Activated CD8-positive, alpha-beta memory T cell treated with anti-CD3 and anti-CD28 coated beads for 24 hours (primary cell): ENCODE results near the gene STK10.
A peak's percentile ranks its signal among the peaks of the same experiment; 100 is the strongest.

Experiments used
- DNase-seq: peaks from one replicate; pipeline ENCODE4 v3.0.0-alpha.2; 2020

STK10 gene

DNA sequence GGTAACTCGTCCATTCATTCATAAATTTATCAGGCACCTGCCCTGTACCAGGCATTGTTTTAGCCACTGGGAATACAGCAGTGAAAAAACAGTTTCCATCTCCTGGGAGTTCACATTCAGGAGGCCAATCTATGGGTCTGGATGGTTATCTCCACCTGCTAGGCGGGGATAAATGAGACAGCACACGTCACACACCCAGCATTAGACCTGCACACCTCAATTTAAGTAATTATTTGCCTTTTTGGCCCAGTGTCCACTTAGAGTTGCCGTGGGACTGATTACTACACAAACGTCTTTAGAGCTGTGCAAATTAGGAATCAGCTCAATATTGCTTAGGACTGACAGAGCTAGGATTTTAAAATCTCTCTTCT, 46.1 kb downstream of the STK10 start:
- no peak for DNase-seq

DNA sequence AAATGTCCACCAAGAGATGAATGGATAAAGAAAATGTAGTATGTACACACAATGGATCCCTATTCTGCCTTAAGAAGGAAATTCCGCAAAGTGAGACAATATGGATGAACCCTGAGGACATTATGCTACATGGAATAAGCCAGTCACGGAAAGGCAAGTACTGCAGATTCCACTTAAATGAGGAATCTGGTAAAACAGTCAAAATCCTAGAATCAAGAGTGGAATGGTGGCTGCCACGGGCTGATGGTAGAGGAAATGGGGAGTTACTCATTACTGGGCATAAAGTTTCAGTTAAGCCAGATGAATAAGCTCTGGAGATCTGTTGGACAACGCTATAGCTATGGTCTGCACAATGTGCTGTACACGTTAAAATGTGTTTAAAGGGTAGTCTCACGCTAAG, 47.2 kb downstream of the STK10 start:
- DNase-seq, result no peak

DNA sequence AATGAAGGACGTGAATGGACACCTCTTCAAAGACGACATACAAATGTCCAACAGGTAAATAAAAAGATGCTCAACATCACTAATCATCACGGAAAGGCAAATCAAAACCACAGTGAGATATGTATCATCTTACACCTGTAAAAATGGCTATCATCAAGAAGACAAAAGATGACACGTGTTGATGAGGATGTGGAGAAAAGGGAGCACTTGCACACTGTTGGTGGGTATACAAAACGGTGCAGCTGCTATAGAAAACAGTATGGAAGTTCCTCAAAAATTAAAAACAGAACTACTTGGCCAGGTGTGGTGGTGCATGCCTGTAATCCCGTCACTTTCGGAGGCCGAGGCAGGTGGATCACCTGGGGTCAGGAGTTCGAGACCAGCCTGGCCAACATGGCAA, 47.9 kb downstream of the STK10 start:
- no peak for DNase-seq

DNA sequence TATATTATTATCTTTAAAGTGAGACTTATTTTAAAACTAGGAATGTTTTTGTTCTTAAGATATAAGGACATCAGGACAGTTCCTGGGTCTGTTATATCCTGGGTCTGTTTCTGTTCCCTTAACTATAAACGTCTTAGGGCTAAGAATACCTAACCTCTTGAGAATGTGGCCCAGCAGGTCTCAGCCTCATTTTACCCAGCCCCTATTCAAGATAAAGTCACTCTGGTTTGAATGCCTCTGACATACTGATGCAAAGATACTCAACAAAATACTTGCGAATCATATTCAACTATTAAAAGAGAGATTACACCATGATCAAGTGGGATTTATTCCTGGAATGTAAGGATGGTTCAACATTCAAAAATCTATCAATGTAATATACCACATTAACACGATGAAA, 51.0 kb downstream of the STK10 start:
- DNase-seq, result no peak

DNA sequence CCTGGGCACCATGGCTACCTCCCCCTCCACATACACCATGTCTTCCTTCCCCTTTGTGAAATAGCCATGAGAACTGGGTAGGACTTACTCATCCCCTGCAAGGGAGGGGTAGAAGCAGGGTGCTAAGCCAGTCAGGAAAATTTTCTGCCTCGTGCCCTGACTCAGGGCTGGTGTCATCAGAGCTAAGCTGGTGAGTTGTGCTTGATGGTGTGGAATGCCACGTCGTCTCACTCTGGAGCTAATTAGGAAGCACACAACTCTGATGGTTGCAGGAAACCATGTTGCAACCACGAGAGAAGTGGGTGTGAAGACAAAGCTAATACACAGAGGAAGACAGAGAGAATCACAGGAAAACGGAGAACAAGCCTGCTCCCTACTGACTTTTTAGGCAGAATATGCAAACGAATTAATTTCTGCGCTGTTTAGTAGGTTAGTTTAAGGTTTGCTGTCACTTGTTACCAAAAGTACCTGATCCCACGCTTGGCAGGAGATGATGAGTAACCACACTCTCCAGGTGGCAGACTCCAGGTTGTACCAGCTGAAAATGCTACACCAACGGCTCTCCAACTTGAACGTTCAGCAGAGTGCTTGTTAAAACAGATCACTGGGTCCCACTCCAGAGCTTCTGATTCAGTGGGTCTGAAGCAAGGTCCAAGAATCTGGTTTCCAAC, 54.5 kb downstream of the STK10 start:
- peak; percentile 73 for DNase-seq

DNA sequence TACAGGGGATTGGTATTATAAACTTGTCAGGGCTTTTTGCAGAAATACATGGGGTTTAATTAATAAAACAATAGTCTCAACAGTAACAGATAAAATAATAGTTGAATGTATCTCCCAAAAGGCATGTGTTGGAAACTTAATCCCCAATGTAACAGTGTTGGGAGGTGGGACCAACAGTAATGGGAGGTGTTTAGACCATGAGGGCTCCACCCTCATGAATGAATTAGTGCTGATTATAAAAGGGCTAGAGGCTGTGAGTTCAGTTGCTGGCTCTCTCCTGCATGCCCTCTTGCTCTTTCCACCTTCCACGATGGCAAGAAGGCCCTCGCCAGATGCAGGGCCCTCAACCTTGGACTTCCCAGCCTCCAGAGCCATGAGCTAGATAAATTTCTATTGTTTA, 56.3 kb downstream of the STK10 start:
- DNase-seq, result no peak

DNA sequence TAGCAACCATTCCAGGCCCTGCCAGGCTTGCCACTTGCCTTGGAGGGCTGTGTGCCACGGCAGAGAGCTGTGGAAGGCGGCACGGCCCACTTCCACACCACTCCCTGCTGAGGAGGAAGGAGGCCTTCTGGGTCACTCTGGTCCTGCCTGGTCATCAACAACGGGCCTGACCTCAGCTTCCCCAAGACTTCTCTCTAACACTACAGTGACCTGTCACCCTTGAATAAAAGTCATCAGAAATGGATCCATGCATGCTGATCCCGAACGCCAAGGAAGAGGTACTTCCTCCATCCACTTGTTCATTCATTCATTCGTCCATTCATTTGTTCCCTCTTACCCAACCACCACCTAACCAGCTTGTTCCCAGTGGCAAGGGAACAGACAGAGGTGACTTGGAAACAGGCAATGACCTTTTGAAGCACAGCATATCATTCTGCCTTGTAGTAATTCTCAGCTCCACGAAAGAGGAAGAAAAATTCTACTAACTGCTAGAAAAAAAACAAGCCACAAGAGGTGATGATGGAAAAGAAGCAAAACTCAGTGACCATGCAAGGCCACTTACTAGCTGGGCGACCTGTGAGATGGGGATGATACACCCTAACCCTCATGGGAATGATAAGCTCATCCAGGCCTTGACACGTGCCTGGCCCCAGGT, 58.6 kb downstream of the STK10 start:
- DNase-seq, result no peak

DNA sequence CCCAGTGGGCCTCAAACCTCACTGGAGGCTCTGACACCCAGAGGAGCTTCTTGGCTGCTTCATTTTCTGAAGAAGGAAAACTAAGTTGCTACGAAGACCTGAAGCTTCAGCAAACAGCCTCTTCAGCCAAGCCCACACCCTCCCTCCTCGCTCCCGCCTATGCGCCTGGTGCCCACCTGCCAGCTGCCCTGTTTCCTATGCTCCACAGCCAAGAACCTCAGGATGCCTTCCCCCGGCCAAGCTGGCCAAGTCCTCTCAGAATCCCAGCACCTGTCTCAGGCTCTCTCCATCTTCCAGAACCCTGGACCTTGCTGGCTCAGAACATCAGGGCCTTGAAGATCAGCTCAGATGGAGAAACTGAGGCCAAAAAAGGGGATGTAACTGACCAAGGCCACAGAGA, 60.4 kb downstream of the STK10 start:
- DNase-seq, result no peak

DNA sequence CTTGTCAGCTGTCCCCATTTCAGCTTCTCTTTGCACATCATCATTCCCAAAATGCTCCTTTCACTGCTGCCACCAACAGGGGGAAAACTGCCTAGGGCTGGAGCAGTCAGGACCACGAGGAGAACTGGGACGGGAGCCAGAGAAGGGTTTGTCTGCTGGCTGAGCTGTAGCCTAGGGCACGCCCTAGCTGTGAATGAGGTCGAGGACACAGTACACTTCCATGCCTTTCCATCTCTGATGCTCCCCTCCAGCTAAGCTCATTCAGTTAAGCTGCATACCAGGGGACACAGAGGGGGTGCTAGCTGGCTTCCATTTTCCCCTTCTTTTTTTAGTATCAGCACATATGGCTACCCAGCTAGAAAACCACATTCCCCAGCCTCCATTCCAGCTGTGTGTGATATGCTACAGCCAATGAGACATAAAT, 64.7 kb downstream of the STK10 start:
- no peak for DNase-seq

DNA sequence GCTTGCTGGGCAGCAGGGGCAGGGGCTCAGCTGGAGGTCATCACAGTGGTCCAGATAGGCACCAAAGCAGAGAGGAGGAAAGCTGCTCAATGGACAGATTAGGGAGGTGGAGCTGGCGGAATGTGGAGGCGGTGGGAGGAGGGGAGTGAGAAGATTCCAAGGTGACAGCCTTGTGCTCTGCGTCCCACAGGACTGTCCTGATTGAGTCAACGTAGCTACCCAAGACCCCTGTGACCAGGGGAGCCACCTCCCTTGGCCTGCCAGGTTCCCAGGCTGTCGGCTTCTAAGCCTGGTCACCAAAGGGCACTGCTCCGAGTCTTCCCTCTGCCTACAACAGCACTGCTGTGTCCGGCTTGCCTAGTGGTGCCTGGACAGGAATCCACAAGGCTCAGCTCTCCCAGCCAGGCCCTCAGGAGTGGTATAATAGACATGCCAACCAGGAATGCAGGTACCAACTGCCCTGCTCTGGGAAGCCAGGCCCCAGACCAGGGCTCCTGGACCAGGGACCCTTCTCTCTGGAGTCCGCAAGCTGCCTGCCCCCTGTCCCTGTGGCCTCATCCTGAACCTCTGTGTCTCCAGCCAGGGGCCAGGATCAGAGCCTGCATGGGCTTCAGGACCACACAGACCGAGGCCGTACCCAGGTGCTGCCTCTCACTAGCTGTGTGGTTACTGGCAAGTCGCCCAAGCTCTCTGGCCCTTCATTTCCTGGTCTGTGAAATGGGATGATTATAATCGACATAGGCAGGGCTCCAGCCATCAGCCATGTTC, 67.9 kb downstream of the STK10 start:
- DNase-seq, result no peak

DNA sequence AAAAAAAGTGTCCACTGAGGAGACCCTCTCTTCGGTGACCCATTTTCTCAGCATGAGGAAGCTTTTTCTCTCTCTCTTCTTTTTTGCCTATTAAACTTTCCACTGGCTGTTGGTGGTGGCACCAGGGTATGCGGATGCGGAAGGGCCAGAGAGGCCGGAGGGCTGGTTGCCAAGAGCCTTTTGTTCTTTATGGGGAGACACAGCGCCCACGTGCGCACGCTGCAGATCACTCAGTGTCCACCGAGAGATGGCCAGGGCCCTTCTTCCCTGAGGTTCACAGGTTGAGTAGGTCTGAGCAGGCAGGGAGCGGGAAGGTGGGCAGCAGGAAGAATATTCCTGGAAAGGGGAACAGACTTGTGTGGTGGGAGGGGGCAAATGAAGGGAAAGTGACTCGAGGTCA, 69.1 kb downstream of the STK10 start:
- no peak for DNase-seq

DNA sequence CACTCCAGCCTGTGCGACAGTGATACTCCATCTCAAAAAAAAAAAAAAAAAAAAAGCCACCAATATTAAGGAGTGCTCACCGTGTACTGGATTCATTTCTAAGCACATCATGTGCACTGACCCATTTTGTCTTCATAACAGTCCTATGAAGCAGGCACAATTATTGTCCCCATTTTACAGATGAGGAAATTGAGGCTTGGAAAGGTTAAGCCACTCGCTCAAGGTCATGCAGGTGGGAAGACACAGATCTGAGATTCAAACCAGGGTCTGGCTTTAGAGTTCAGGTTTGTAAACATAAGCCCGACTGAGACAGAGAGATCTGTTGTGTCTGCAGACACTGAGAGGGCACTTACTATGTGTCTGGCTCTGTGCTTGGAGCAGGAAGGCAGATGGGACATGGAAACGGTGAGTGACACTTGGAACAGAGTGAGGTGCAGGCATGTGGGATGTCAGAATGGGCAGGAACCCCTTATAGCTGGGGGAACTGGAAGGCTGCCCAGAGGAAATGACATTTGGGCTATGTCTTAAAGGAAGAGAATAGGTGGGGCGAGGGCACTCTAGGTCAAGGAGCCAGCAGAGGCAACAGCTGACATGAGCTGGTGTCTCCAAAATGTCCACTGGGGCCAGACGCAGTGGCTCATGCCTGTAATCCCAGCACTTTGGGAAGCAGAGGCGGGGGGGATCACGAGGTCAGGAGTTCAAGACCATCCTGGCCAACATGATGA, 69.9 kb downstream of the STK10 start:
- no peak for DNase-seq

DNA sequence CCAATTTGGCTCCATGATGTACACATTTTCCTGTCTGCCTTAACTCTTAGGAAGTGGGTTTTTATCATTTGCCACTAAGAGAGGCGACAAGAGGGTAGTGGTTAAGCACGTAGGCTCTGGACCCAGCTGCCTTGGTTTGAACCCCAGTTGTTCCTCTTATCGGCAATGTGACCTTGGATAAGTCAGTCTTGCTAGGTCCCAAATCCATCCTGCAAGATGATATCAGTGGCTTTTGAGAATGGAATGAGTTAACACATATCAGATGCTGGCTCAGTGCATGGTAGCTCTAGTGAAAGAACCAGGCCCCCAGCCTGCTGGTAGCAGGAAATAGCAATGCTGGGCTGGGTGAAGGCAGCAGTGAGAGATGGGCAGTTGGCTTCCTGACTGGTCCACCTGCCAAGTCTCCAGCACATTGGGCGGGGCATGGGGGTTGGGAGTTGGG, 72.5 kb downstream of the STK10 start:
- no peak for DNase-seq

DNA sequence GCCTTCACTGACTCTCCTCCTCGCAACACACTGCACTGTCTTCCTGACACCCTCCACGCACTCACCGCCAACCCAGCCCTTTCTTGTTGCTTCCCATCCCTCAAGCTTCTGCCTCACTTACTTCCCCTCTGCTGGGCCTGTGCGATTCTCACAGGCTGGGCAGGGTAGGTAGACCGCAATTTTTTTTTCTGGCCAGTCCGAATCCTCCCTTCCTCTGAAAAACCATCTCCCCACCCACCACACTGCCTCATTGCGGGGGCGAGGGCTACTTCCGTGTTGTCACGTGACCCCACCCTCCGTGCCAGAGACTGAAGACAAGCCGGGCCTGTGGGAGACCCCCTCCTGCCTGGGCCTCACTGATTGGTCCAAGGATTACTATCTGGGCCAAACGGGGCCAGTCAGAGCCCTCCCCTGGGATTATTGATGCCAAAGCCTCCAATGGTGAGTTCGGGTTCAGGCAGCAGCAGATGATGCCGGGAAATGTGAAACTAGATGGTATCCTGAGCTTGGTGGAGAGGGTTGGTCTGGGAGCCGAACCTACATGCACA, 73.1 kb downstream of the STK10 start:
- peak; percentile 93 for DNase-seq

DNA sequence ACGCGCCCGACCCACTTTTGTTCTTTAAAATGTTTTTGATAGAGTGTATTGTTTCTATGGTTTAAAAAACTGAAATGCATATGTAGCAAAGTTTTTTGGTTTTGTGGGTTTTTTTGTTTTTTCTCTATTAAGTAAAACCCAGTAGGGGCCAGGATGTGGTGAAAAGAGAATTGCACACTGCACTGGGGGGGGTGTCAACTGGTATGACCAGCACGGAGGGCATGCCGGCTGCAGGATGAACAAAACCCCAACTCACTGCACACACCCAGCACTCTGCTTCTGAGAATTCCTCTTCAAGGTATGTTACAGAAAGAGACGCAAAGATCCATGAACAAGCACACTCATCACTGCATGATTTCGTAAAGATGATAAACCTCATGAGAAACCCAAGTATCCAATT, 75.0 kb downstream of the STK10 start:
- DNase-seq, result peak; percentile 81

DNA sequence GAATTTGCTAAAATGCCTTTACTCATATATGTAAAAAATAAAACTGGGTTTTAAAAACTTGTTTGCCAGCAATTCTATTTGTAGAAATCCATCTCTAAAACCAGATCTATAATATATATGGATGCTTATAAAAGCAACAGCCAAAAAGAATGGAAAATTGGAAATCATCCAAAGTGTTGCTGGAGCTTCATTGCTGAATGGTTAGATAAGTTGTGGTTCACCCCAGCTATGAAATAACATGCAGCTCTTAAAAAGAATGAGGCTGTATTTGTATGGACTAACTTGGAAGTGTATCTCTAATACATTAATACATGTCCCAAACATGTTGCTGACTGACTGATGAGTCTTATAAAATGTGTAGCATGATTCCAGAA, 76.2 kb downstream of the STK10 start:
- DNase-seq, result no peak

DNA sequence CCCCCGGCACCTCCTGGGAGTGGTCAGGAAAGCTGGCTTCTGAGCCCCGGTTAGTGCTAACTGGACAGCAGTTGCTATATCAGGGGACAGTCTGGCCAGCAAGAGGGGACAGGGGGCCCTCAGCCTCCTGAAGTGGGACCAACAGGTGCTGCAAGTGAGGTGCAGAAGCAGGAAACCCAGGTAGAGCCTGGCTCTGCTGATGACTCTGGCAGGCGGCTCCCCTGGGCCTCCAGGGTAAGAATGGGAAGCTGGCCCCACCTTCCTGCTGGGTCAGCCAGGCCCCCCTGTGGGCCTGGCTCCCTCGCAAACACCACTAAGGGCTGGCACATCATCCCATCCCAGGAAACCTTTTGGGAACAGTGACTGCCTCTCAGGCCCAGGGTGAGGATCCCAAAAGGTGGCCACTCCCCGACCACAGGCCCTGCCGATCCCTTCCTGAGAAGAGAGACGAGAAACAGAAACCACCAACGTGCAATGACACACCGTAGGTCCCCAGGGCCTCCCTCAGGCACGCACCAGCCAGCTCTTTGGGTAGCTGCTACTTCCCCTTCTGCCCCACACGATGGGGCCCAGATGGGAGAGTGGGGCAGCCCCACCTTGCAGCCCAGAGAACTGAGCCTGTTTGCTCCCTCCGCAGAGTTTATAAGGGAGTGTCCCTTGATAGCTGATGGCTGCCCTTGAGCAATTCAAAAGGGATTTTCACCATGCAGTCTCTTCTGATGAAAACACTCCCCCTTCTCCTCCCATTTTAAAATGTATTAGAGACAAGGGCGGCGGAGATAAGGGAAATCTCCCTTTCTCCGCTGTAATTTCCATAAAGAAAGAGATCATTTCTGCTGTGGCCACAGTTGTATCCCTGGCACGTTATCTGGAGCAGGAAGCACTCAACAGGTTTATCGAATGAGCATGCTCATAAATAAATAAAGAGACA, 76.8 kb downstream of the STK10 start:
- peak; percentile 89 for DNase-seq

DNA sequence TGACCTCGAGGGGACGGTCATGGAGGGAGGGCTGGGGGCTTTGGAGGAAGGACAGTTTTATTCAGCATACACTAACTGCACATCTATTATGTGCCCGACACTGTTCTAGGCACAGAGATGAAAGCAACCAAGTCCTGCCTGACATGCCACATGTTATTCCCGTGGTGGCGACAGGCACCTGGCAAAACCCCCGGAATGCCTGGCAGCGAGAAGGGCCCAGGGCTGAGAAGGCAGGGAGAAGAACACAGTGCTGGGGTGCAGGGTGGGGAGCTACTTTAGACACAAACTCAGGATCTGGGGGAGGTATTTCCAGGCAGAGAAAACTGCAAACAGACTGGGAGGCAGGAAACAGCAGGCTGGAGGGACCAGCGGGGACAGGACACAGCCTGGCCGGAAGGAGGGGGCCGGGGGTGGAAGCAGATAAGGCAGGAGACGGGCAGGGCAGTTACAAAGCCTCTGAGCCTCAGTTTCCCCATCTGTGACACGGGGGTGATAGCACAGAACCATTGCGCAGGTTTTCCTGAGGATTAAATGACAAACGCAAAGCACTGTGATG, 77.7 kb downstream of the STK10 start:
- no peak for DNase-seq

DNA sequence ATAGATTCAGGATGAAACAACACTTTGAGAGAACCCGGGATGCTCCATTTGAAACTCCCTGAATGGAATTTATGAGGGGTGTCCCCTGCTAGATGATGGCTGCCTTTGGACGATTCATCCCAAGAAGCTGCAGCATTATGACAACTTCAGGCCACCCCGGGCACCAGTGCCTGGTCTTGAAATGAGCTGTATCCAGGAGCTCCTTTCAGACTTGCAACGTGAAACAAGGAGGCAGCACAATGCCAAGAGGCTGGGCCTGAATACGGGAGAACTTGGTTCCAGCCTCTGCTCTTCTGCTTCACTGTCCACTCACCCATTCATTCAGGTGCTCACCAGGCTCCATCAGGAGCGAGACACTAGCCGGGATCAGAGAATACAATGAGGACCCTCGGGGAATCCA, 78.3 kb downstream of the STK10 start:
- DNase-seq, result no peak

DNA sequence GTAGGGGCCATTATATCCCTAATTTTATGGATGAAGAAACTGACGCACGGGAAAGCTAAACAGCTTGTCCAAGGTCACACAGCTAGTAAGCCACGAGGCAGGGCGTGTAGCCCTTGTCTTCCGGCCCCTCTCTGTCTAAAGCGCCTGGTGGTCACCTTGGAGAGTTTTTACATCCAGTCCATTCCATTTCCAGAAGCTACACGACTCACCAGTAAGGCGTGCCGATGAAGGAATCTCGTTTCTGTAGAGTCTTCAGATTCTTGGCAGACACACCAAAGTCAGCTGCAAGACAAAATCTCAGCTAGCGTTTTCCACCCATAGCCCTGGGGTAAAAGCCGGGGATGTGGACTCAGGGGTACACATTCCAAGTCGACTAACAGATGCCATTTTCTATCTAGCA, 80.5 kb downstream of the STK10 start:
- no peak for DNase-seq

DNA sequence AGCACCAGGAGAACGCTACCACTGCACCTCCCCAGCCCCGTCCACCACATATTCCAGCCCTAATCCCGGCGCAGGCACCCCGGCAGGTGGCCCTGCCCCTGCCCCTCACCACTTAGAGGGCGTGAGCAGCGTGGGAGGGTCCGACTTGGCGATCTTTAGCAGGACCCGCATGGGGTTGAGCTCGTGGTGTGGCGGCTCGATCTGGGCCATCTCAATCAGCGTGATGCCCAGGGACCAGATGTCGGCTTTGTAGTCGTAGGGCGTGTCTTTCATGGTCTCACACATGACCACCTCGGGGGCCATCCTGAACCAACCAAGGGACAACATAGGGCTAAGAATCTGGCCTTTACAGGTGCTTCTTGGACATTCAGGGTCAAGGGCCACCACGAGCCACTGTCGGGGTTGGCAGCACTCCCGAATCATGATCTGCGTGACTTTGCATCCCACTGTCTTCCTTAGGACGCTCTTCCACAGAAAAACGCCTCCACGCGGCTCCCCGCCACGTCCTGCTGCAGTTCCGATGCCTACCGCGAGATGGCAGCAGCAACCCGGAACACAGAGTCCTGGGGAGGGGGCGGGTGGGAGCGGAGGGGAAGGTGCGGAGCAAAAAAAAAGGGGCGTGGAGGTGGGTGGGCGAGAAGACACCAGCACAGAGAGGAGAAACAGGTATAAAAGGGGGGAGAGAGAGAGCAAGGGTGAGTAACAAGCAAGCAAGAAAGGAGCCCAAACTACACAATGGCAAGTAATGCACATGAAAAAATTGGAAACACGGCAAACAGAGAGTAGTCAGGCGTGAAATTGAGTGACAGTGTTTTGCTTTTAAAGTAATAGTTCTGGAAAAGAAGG, 81.3 kb downstream of the STK10 start:
- peak; percentile 91 for DNase-seq
